Upper lobe of right lung (tissue), 1 donor: ENCODE data around the gene CLEC2B. TPM values are rescaled to one million over a fixed set of nuclear protein-coding genes. Genes with fewer than 3 reads are reported as not detected.

Experiments used
- ATAC-seq: fragments of 200-7000 bp; cut with Tn5 transposase; one replicate; pipeline ENCODE4 v1.9.1; 2020; ENCODE audit warnings: mild to moderate bottlenecking, moderate library complexity
- DNase-seq: peaks from one replicate; pipeline ENCODE4 v3.0.0-alpha.2; 2020
- H3K27ac ChIP-seq: fragments of 200-600 bp; one replicate; pipeline ENCODE4 v1.8.0; 2022
- H3K27me3 ChIP-seq: fragments of 200-600 bp; one replicate; pipeline ENCODE4 v1.8.0; 2022; ENCODE audit warnings: mild to moderate bottlenecking
- H3K36me3 ChIP-seq: fragments of 200-600 bp; one replicate; pipeline ENCODE4 v1.8.0; 2022
- H3K4me1 ChIP-seq: fragments of 200-600 bp; one replicate; pipeline ENCODE4 v1.8.0; 2022
- H3K4me3 ChIP-seq: fragments of 200-600 bp; one replicate; pipeline ENCODE4 v1.8.0; 2022; ENCODE audit warnings: mild to moderate bottlenecking
- H3K9me3 ChIP-seq: fragments of 200-600 bp; one replicate; pipeline ENCODE4 v1.8.0; 2022
- CTCF ChIP-seq: fragments of 200-600 bp; IDR thresholded peaks from one replicate; pipeline ENCODE4 v1.8.0; 2022; ENCODE audit warnings: antibody characterized with exemption
- intact Hi-C: fragments of 100-400 bp; cut with DNase I; formaldehyde crosslinking; loops from one replicate; pipeline ENCODE4 v1.11.0; 2022
- total RNA-seq: library from RNA; stranded (reverse); fragmentation: NEBNext Ultra II Directional; extraction: Animal tissue kit (Norgen Biotek cat#: 25700); gene quantifications from one replicate; pipeline ENCODE4 v1.2.1, GENCODE V29; 2021
- donor health status: DM: no; HTN: yes; CAD: no; lungs with severe emphysema.

CLEC2B gene
- total RNA-seq, 1 donor from 2014 or later, result 24.6 TPM

- Histone ChIP-seq H3K4me3 (no peak overlapping the region), H3K36me3 (no peaks in the 10 kb centered on the region), H3K27me3 (no peaks in the 10 kb centered on the region), H3K4me1 (no peaks in the 10 kb centered on the region), H3K9me3 (no peaks in the 10 kb centered on the region), H3K27ac (no peak overlapping the region)
- DNase-seq, result no peak
- intact Hi-C loops, result no loop called here
- ATAC-seq, result no peak
- TF ChIP-seq CTCF, result no peak
Measured at GRCh38 chr12:9831720-9832119, 37.4 kb downstream of the CLEC2B start.

GRCh38 chr12:9829982-9830381, 39.2 kb downstream of the CLEC2B start:
- Histone ChIP-seq H3K9me3 (no peaks in the 10 kb centered on the region), H3K4me3 (no peak overlapping the region), H3K27me3 (no peaks in the 10 kb centered on the region), H3K27ac (no peak overlapping the region), H3K4me1 (no peaks in the 10 kb centered on the region), H3K36me3 (no peaks in the 10 kb centered on the region)
- DNase-seq (no peak), ATAC-seq (no peak)
- intact Hi-C loops, result no loop called here
- no peak for TF ChIP-seq CTCF

GRCh38 chr12:9829483-9829882, 39.7 kb downstream of the CLEC2B start:
- Histone ChIP-seq H3K9me3 (no peaks in the 10 kb centered on the region), H3K36me3 (no peaks in the 10 kb centered on the region), H3K4me1 (no peaks in the 10 kb centered on the region), H3K27me3 (no peaks in the 10 kb centered on the region), H3K27ac (no peak overlapping the region), H3K4me3 (no peak overlapping the region)
- no peak for TF ChIP-seq CTCF
- intact Hi-C loops, result no loop called here
- DNase-seq (no peak), ATAC-seq (no peak)

- H3K27me3 ChIP-seq, result no peaks in the 10 kb centered on the region
- H3K36me3 ChIP-seq, result no peaks in the 10 kb centered on the region
- H3K9me3 ChIP-seq, result no peaks in the 10 kb centered on the region
- no peak within 1 kb of the TSS for H3K4me3 ChIP-seq
- intact Hi-C loops, result no loop called here
- no peak for TF ChIP-seq CTCF
- H3K27ac ChIP-seq, result no peak within 1 kb of the TSS
- no peak for ATAC-seq
- no peaks in the 10 kb centered on the region for H3K4me1 ChIP-seq
- DNase-seq, result no peak
Measured at GRCh38 chr12:9827209-9827888, 41.8 kb downstream of the CLEC2B start, which contains the start of gene KLRF1. Gene KLRF1, plus strand, starts transcription at chr12:9827481. Its CDS starts 64 bp downstream, at chr12:9827545.

- TF ChIP-seq CTCF, result no peak
- Histone ChIP-seq H3K9me3 (no peaks in the 10 kb centered on the region), H3K27ac (no peak overlapping the region), H3K4me3 (no peak overlapping the region), H3K27me3 (no peaks in the 10 kb centered on the region), H3K4me1 (no peaks in the 10 kb centered on the region), H3K36me3 (no peaks in the 10 kb centered on the region)
- intact Hi-C loops, result no loop called here
- no peak for ATAC-seq
- no peak for DNase-seq
Measured at GRCh38 chr12:9820281-9820930, 48.7 kb downstream of the CLEC2B start.
